Endothelial cell of umbilical vein (primary cell): ENCODE measurements around the gene TOX2. TPM values are rescaled to one million over a fixed set of nuclear protein-coding genes. Genes with fewer than 3 reads are reported as not detected.

ENCODE experiments used
- BruUV-seq: library from RNA; stranded (reverse); fragments of 400-500 nt; replicated peaks from 2 replicates; lab custom pipeline; 2021; lab: Mats Ljungman, UMichigan
- CTCF ChIA-PET: fragments of 300-600, 350-600 bp; sonication (Branson Sonifier 250); formaldehyde crosslinking; loops from one replicate; lab custom pipeline; 2021; ENCODE audit warnings: antibody characterized with exemption, inconsistent platforms; lab: Charles Lee
- POLR2A ChIA-PET: fragments of 300-600, 350-600 bp; sonication (Branson Sonifier 250); formaldehyde crosslinking; loops from one replicate; lab custom pipeline; 2021; ENCODE audit warnings: antibody characterized with exemption, inconsistent platforms; lab: Charles Lee
- DNase-seq: peaks from one replicate; pipeline ENCODE4 v3.0.0-alpha.2; 2011; ENCODE audit warnings: low read depth, low spot score
- FAIRE-seq: peaks from 2 replicates; lab custom pipeline; 2011; peaks lifted over from hg19 to GRCh38; lab: Jason Lieb, UNC
- H2AFZ ChIP-seq: 2 replicates; pipeline ENCODE4 v1.6.0; 2012; ENCODE audit warnings: low read depth, low read length, control low read depth, inconsistent platforms
- H3K27ac ChIP-seq: 2 replicates; pipeline ENCODE4 v1.5.1; 2011; ENCODE audit warnings: low read depth, mild to moderate bottlenecking, control low read depth, low read length, moderate library complexity; ENCODE audit not compliant: insufficient read depth
- H3K27me3 ChIP-seq, 2 experiments: 2 replicates each; pipeline versions ENCODE4 v1.6.0 to v1.6.1; 2011; ENCODE audit warnings: low read length in 2 of 2, mixed read lengths in 1 of 2; ENCODE audit not compliant: control insufficient read depth in 2 of 2, insufficient read depth in 2 of 2
- H3K36me3 ChIP-seq, 2 experiments: 2 replicates in 1 of 2; 3 replicates in 1 of 2; pipeline ENCODE4 v1.5.1; 2011; ENCODE audit warnings: low read length in 2 of 2, mild to moderate bottlenecking in 1 of 2, moderate library complexity in 1 of 2; ENCODE audit not compliant: control insufficient read depth in 2 of 2, insufficient read depth in 2 of 2; ENCODE audit errors: extremely low read depth in 1 of 2
- H3K4me1 ChIP-seq: 3 replicates; pipeline ENCODE4 v1.5.1; 2011; ENCODE audit warnings: mild to moderate bottlenecking, low read length; ENCODE audit not compliant: control insufficient read depth, insufficient read depth; ENCODE audit errors: extremely low read depth
- H3K4me2 ChIP-seq: 2 replicates; pipeline ENCODE4 v1.6.1; 2011; ENCODE audit warnings: low read length, control low read depth, mixed read lengths; ENCODE audit not compliant: insufficient read depth
- H3K4me3 ChIP-seq, 3 experiments: fragments of 200-600 bp in 1 of 3; sonication (generic), shearing (Covaris generic) in 1 of 3; replicated peaks in 1 of 3; 2 replicates each; pipeline ENCODE4 v1.5.1; 2011 to 2016; ENCODE audit warnings: control low read depth in 3 of 3, low read length in 3 of 3, mild to moderate bottlenecking in 2 of 3, inconsistent platforms in 1 of 3, low read depth in 1 of 3, moderate library complexity in 1 of 3; ENCODE audit not compliant: insufficient read depth in 1 of 3
- H3K79me2 ChIP-seq: 2 replicates; pipeline ENCODE4 v1.6.0; 2012; ENCODE audit warnings: low read length, inconsistent platforms; ENCODE audit not compliant: control insufficient read depth, insufficient read depth
- H3K9ac ChIP-seq: replicated peaks from 2 replicates; pipeline ENCODE3; 2011; ENCODE audit warnings: low read length, control low read depth; ENCODE audit not compliant: insufficient read depth; ENCODE audit errors: extremely low read depth
- H3K9me1 ChIP-seq: replicated peaks from 3 replicates; pipeline ENCODE4 v1.6.0; 2011; ENCODE audit warnings: mild to moderate bottlenecking, low read length; ENCODE audit not compliant: control insufficient read depth, insufficient read depth; ENCODE audit errors: extremely low read depth
- H3K9me3 ChIP-seq: replicated peaks from 2 replicates; pipeline ENCODE4 v1.5.1; 2012; ENCODE audit warnings: low read length, inconsistent platforms; ENCODE audit not compliant: control insufficient read depth, insufficient read depth
- H4K20me1 ChIP-seq: replicated peaks from 2 replicates; pipeline ENCODE3; 2011; ENCODE audit warnings: mild to moderate bottlenecking, low read length; ENCODE audit not compliant: control insufficient read depth, insufficient read depth; ENCODE audit errors: extremely low read depth
- EZH2 ChIP-seq: IDR thresholded peaks from 2 replicates; pipeline ENCODE4 v1.6.1; 2012; ENCODE audit warnings: borderline replicate concordance, low read depth, mild to moderate bottlenecking, moderate library complexity, low read length, inconsistent platforms; ENCODE audit not compliant: severe bottlenecking
- FOS ChIP-seq: IDR thresholded peaks from 2 replicates; pipeline ENCODE4 v1.6.1; 2011; ENCODE audit warnings: mild to moderate bottlenecking, low read length, moderate library complexity, borderline replicate concordance; ENCODE audit not compliant: insufficient read depth
- POLR2AphosphoS5 ChIP-seq: IDR thresholded peaks from 2 replicates; pipeline ENCODE4 v1.6.1; 2012; ENCODE audit warnings: low read depth, mild to moderate bottlenecking, control low read depth, low read length, moderate library complexity; ENCODE audit not compliant: insufficient read depth
- dilution Hi-C: fragments of 300-500 bp; cut with MboI; formaldehyde crosslinking; loops from one replicate; pipeline ENCODE4 v1.15.0; 2019; ENCODE audit warnings: low sequenced_read_pairs; ENCODE audit not compliant: extremely low pct_ligation_motif_present
- intact Hi-C: fragments of 100-400 bp; cut with micrococcal nuclease; formaldehyde crosslinking; loops from one replicate; pipeline ENCODE4 v1.10.0; 2022
- polyA plus RNA-seq, 4 experiments: library from polyadenylated mRNA; depleted of rRNA in 3 of 4; stranded (reverse) in 3 of 4; unstranded in 1 of 4; fragments of >200 nt; gene quantifications; 2 replicates each; pipeline versions ENCODE4 v1.2.1 to v1.2.3, GENCODE V29; 2011 to 2012; ENCODE audit warnings: missing spikeins in 1 of 4
- total RNA-seq: library from RNA; stranded (reverse); gene quantifications from 2 replicates; pipeline ENCODE4 v1.2.3, GENCODE V29; 2021
- TF ChIP-seq, protein P1 (sequence below), 2 donors: IDR thresholded peaks; 1 replicate in 1 of 2; 2 replicates in 1 of 2; pipeline ENCODE4 v1.5.1; 2011; ENCODE audit warnings: low read length in 2 of 2, mild to moderate bottlenecking in 2 of 2, moderate library complexity in 2 of 2, control low read depth in 1 of 2, inconsistent platforms in 1 of 2, low read depth in 1 of 2; ENCODE audit not compliant: insufficient read depth in 1 of 2; ENCODE audit errors: extremely low read depth in 1 of 2

Gene TOX2
- total and polyA plus RNA-seq, 2 donors (not counting 3 experiments of a cell fraction or from before 2014, with no cell fraction given): 7.0 to 18.6 TPM

DNA sequence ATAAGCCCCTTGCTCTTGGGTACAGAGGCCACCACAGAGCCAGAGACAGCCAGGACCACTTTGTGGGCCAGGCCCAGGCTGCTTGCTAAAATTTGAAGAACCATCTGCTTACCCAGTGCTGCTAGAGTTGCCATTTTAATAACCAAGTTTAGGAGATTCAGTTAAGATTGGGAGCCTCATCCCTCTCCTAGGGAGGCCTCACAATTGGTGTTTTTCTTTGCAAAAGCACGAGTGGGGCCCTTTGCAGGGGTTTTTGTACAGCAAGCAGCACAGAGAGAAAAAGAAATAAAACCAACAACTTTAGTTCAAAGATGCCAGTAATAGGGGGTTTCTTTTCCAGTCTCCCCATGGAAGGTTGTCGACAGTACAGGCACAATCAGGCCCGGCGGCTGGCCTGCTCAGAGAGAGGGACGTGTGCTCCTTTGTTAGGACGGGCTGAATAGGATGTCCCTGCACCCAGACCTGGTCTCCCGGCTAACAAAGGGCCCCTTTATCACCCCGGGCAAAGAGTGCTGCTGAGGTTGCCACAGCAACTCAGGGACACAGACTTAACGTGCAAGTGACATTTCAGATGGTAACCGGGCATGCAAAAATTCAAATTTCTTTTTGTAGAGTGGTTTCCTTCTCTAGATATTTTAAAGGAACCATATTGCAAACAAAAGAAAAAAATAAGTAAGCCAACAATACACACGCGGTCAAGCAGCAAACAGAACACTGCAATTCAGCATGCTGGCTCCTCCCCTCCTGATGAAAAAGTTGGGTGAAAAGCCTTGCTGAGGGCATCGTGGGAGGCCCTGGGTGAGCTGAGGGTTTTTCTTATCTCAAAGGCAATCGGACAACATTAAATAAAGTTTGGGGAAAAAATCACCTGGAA is 10.5 kb upstream of the TOX2 start:
- ChIA-PET CTCF (no interaction called here), POLR2A (no interaction called here)
- H3K27ac ChIP-seq: no peak overlapping the region
- no TSS peak for BruUV-seq
- intact Hi-C loops (no loop called here), dilution Hi-C loops (loop anchor here (25.0 kb wide), 1 partner anchor 142 kb away; no protein-coding TSS in a partner anchor)
- no peaks in the 10 kb centered on the region for H3K79me2 ChIP-seq
- no peaks in the 10 kb centered on the region for H3K9me3 ChIP-seq
- TF ChIP-seq FOS (no peak), EZH2 (no peak), POLR2AphosphoS5 (no peak)
- TF ChIP-seq, protein P1, sequence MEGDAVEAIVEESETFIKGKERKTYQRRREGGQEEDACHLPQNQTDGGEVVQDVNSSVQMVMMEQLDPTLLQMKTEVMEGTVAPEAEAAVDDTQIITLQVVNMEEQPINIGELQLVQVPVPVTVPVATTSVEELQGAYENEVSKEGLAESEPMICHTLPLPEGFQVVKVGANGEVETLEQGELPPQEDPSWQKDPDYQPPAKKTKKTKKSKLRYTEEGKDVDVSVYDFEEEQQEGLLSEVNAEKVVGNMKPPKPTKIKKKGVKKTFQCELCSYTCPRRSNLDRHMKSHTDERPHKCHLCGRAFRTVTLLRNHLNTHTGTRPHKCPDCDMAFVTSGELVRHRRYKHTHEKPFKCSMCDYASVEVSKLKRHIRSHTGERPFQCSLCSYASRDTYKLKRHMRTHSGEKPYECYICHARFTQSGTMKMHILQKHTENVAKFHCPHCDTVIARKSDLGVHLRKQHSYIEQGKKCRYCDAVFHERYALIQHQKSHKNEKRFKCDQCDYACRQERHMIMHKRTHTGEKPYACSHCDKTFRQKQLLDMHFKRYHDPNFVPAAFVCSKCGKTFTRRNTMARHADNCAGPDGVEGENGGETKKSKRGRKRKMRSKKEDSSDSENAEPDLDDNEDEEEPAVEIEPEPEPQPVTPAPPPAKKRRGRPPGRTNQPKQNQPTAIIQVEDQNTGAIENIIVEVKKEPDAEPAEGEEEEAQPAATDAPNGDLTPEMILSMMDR (IDR thresholded peaks at IDR 0.05; ENCODE audit: extremely low read depth in 1 of 2, insufficient read depth in 1 of 2, low read depth in 1 of 2, low read length in 2 of 2): no peak
- no peak overlapping the region for H2AFZ ChIP-seq
- H3K4me2 ChIP-seq: no peak overlapping the region
- no peak for DNase-seq
- H3K36me3 ChIP-seq: no peaks in the 10 kb centered on the region
- H3K4me3 ChIP-seq: no peak overlapping the region
- no peak for FAIRE-seq
- H3K9ac ChIP-seq: no peak overlapping the region
- no peaks in the 10 kb centered on the region for H4K20me1 ChIP-seq
- no peaks in the 10 kb centered on the region for H3K4me1 ChIP-seq
- H3K9me1 ChIP-seq: no peaks in the 10 kb centered on the region
- no peaks in the 10 kb centered on the region for H3K27me3 ChIP-seq
